GM23338 (cell line): Measurements from ENCODE around the gene SP2.

ENCODE experiments used
- TF ChIP-seq, protein P1 (sequence below), 2 experiments: fragments of 200-600 bp in 1 of 2; sonication (generic) in 1 of 2; conservative IDR thresholded peaks; 2 replicates each; pipeline versions ENCODE4 v1.5.1 to v1.6.1; 2016 to 2017; ENCODE audit warnings: antibody characterized with exemption in 2 of 2, low read depth in 2 of 2, mild to moderate bottlenecking in 2 of 2, moderate library complexity in 1 of 2
- TF ChIP-seq, protein P2 (sequence below): IDR thresholded peaks from one replicate; pipeline ENCODE4 v1.6.1; 2018; ENCODE audit warnings: antibody characterized with exemption; ENCODE audit not compliant: unreplicated experiment

DNA sequence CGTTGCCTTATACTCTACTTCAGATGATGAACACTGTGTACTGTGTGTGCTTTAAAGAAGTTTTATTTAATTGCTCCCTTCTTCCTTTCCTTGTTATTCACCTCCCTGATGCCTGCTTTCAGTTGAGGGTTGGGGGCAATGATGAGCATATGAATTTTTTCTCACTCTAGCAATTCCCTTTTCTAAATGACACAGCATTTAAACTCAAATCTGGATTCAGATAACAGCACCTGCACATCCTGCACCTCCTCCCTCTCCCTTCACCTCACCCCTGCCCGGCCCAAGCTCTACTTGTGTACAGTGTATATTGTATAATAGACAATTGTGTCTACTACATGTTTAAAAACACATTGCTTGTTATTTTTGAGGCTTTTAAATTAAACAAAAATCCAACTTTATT is 32.4 kb downstream of the SP2 start:
- TF ChIP-seq, protein P1, sequence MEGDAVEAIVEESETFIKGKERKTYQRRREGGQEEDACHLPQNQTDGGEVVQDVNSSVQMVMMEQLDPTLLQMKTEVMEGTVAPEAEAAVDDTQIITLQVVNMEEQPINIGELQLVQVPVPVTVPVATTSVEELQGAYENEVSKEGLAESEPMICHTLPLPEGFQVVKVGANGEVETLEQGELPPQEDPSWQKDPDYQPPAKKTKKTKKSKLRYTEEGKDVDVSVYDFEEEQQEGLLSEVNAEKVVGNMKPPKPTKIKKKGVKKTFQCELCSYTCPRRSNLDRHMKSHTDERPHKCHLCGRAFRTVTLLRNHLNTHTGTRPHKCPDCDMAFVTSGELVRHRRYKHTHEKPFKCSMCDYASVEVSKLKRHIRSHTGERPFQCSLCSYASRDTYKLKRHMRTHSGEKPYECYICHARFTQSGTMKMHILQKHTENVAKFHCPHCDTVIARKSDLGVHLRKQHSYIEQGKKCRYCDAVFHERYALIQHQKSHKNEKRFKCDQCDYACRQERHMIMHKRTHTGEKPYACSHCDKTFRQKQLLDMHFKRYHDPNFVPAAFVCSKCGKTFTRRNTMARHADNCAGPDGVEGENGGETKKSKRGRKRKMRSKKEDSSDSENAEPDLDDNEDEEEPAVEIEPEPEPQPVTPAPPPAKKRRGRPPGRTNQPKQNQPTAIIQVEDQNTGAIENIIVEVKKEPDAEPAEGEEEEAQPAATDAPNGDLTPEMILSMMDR (conservative IDR thresholded peaks at IDR 0.05; ENCODE audit: low read depth in 2 of 2): no peak
- TF ChIP-seq, protein P2, sequence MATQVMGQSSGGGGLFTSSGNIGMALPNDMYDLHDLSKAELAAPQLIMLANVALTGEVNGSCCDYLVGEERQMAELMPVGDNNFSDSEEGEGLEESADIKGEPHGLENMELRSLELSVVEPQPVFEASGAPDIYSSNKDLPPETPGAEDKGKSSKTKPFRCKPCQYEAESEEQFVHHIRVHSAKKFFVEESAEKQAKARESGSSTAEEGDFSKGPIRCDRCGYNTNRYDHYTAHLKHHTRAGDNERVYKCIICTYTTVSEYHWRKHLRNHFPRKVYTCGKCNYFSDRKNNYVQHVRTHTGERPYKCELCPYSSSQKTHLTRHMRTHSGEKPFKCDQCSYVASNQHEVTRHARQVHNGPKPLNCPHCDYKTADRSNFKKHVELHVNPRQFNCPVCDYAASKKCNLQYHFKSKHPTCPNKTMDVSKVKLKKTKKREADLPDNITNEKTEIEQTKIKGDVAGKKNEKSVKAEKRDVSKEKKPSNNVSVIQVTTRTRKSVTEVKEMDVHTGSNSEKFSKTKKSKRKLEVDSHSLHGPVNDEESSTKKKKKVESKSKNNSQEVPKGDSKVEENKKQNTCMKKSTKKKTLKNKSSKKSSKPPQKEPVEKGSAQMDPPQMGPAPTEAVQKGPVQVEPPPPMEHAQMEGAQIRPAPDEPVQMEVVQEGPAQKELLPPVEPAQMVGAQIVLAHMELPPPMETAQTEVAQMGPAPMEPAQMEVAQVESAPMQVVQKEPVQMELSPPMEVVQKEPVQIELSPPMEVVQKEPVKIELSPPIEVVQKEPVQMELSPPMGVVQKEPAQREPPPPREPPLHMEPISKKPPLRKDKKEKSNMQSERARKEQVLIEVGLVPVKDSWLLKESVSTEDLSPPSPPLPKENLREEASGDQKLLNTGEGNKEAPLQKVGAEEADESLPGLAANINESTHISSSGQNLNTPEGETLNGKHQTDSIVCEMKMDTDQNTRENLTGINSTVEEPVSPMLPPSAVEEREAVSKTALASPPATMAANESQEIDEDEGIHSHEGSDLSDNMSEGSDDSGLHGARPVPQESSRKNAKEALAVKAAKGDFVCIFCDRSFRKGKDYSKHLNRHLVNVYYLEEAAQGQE: no peak
